ENCODE measurements around the gene XDH.

GRCh38 chr2:31406593-31407385 lies 7.8 kb downstream of the XDH start:
- TF ChIP-seq, protein P1, sequence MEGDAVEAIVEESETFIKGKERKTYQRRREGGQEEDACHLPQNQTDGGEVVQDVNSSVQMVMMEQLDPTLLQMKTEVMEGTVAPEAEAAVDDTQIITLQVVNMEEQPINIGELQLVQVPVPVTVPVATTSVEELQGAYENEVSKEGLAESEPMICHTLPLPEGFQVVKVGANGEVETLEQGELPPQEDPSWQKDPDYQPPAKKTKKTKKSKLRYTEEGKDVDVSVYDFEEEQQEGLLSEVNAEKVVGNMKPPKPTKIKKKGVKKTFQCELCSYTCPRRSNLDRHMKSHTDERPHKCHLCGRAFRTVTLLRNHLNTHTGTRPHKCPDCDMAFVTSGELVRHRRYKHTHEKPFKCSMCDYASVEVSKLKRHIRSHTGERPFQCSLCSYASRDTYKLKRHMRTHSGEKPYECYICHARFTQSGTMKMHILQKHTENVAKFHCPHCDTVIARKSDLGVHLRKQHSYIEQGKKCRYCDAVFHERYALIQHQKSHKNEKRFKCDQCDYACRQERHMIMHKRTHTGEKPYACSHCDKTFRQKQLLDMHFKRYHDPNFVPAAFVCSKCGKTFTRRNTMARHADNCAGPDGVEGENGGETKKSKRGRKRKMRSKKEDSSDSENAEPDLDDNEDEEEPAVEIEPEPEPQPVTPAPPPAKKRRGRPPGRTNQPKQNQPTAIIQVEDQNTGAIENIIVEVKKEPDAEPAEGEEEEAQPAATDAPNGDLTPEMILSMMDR (optimal IDR thresholded peaks at IDR 0.05 in 1 of 3, IDR thresholded peaks at IDR 0.05 in 1 of 3, conservative IDR thresholded peaks at IDR 0.05 in 1 of 3; ENCODE audit: extremely low read depth in 1 of 3, insufficient read depth in 2 of 3, low read length in 3 of 3): no peak
- TF ChIP-seq EZH2 (IDR thresholded peaks at IDR 0.05; ENCODE audit: low read length): no peak
